Colonic mucosa (tissue), 4 donors: ENCODE data around the gene MAP1LC3B2. TPM values are rescaled to one million over a fixed set of nuclear protein-coding genes. Genes with fewer than 3 reads are reported as not detected.

Experiments used
- DNase-seq: peaks from one replicate; pipeline ENCODE4 v3.0.0-alpha.2; 2020
- H3K27ac ChIP-seq: fragments of 200-600 bp; one replicate; pipeline ENCODE4 v1.8.0; 2021
- H3K27me3 ChIP-seq: fragments of 200-600 bp; one replicate; pipeline ENCODE4 v1.8.0; 2021
- H3K36me3 ChIP-seq: fragments of 200-600 bp; one replicate; pipeline ENCODE4 v1.8.0; 2021
- H3K4me1 ChIP-seq: fragments of 200-600 bp; one replicate; pipeline ENCODE4 v1.8.0; 2021; ENCODE audit warnings: mild to moderate bottlenecking
- H3K4me3 ChIP-seq: fragments of 200-600 bp; one replicate; pipeline ENCODE4 v1.8.0; 2021
- H3K9ac ChIP-seq, 2 donors: one replicate each; pipeline ENCODE4 v1.7.0; 2013; ENCODE audit warnings: control low read depth in 2 of 2, low read depth in 2 of 2, low read length in 2 of 2
- H3K9me3 ChIP-seq: fragments of 200-600 bp; one replicate; pipeline ENCODE4 v1.8.0; 2021
- intact Hi-C: fragments of 100-400 bp; cut with DNase I; formaldehyde crosslinking; loops from one replicate; pipeline ENCODE4 v1.14.1; 2022
- total RNA-seq, 2 donors: library from RNA; stranded (reverse); fragmentation: NEBNext Ultra II Directional in 1 of 2; extraction: Animal tissue kit (Norgen Biotek cat#: 25700) in 1 of 2; gene quantifications; one replicate each; pipeline ENCODE4 v1.2.1, GENCODE V29; 2021
- TF ChIP-seq, protein P1 (sequence below): fragments of 200-600 bp; IDR thresholded peaks from one replicate; pipeline ENCODE4 v1.8.0; 2022; ENCODE audit warnings: antibody characterized with exemption, mild to moderate bottlenecking
- donor health status: healthy.
- donor health status: DM: no; HTN: no; CAD: no.
- donor health status: DM: no; HTN: no; CAD: no.

Gene MAP1LC3B2
- total RNA-seq, 2 donors from 2014 or later: 0.93 to 1.2 TPM

- no peaks in the 10 kb centered on the region for H3K27me3 ChIP-seq
- intact Hi-C loops: no loop called here
- H3K27ac ChIP-seq: no peak overlapping the region
- no peak overlapping the region for H3K9ac ChIP-seq
- no peaks in the 10 kb centered on the region for H3K36me3 ChIP-seq
- no peak for DNase-seq
- H3K9me3 ChIP-seq: no peaks in the 10 kb centered on the region
- no peaks in the 10 kb centered on the region for H3K4me1 ChIP-seq
- no peak overlapping the region for H3K4me3 ChIP-seq
- TF ChIP-seq, protein P1, sequence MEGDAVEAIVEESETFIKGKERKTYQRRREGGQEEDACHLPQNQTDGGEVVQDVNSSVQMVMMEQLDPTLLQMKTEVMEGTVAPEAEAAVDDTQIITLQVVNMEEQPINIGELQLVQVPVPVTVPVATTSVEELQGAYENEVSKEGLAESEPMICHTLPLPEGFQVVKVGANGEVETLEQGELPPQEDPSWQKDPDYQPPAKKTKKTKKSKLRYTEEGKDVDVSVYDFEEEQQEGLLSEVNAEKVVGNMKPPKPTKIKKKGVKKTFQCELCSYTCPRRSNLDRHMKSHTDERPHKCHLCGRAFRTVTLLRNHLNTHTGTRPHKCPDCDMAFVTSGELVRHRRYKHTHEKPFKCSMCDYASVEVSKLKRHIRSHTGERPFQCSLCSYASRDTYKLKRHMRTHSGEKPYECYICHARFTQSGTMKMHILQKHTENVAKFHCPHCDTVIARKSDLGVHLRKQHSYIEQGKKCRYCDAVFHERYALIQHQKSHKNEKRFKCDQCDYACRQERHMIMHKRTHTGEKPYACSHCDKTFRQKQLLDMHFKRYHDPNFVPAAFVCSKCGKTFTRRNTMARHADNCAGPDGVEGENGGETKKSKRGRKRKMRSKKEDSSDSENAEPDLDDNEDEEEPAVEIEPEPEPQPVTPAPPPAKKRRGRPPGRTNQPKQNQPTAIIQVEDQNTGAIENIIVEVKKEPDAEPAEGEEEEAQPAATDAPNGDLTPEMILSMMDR: no peak
These were observed 55.2 kb downstream of the MAP1LC3B2 start for GRCh38 chr12:116614194-116614915.

DNA sequence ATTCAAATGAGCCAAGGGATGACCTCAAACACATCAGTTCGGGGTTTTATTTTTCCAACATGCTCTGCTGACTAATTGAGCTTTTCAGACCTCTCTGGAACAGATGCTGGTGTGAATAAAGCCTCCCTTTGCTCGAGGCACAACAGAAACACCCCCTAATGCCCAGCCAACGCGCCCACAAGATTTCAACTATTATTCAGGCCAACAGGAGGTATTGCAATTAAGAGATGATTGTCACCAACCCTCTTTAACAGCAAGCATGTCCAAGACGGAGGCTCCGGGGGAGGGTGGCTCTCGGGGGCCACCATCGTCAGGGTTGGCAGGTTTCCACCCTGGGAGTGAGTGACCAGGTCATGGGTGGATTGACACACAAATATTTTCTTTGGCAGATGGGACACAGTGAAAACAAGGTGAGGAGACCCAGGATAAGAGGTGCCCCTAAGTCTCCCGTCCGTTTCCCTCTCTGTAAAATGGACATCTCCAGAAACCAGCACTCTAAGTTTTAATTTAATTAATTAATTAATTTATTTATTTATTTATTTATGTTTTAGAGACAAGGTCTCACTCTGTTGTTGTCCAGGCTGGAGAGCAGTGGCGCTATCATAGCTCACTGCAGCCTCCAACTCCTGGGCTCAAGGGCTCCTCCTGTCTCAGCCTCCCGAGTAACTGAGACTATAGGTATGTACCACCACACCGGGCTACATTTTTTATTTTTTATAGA, 56.1 kb downstream of the MAP1LC3B2 start:
- Histone ChIP-seq H3K9me3 (no peaks in the 10 kb centered on the region), H3K27ac (no peak overlapping the region), H3K9ac (no peak overlapping the region), H3K27me3 (no peaks in the 10 kb centered on the region), H3K36me3 (no peaks in the 10 kb centered on the region), H3K4me1 (no peaks in the 10 kb centered on the region), H3K4me3 (no peak overlapping the region)
- intact Hi-C loops: no loop called here
- TF ChIP-seq, protein P1: no peak
- DNase-seq: no peak

DNA sequence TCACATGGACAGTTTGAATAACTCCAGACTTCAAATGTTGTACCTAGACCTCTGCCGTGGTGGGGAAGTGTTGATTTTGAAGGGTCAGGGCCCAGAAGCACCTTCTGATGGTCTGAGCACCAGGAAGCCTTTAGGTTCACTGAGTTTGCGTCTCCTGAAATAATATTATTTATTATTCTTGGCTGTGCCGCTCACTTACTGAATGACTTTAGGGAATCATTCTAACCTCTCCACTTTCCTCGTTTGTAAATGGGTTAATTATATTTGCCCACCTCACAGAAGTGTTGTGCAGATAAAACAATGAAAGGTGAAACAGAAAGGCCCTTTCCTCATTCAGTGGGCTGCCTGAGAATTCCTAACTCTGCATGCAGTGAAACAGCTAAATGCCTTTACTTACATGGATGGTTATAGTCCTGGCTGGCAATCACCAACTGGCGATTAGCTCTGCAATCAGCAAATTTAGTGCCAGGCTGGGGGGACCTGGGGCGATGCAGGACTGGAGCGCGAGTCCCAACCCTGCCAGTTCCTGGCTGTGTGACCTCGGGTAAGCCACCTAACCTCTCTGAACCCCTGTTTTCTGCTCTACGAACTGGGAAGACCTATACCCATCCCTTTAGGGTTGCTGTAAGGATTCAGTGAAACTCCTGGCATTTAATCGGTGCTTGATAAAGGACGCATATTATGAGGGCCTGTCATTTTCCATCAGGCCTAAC, 57.5 kb downstream of the MAP1LC3B2 start:
- intact Hi-C loops: no loop called here
- Histone ChIP-seq H3K27ac (no peak overlapping the region), H3K4me1 (no peaks in the 10 kb centered on the region), H3K36me3 (no peaks in the 10 kb centered on the region), H3K9me3 (no peaks in the 10 kb centered on the region), H3K27me3 (no peaks in the 10 kb centered on the region), H3K4me3 (no peak overlapping the region), H3K9ac (no peak overlapping the region)
- no peak for DNase-seq
- TF ChIP-seq, protein P1: no peak

DNA sequence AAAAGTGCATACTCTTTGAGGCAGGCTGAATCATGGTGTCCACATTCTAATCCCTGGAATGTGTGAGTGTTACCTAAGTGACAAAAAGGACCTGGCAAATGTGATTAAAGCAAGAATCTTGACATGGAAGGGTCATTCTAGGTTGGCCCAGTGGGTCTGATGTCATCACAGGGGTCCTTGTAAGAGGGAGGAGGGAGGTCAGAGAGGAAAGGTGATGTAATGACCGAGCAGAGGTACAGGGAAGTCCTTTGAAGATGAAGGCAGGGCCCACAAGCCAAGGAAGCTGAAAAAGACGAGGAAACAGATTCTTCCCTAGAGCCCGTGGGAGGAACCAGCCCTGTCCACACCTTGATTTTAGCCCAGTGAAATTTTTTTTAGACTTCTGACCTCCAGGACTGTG, 60.1 kb downstream of the MAP1LC3B2 start:
- H3K27ac ChIP-seq: no peak overlapping the region
- intact Hi-C loops: no loop called here
- H3K4me3 ChIP-seq: no peak overlapping the region
- no peaks in the 10 kb centered on the region for H3K36me3 ChIP-seq
- H3K4me1 ChIP-seq: no peaks in the 10 kb centered on the region
- H3K9ac ChIP-seq: no peak overlapping the region
- TF ChIP-seq, protein P1: no peak
- H3K9me3 ChIP-seq: no peaks in the 10 kb centered on the region
- DNase-seq: no peak
- no peaks in the 10 kb centered on the region for H3K27me3 ChIP-seq

GRCh38 chr12:116620124-116620491, 60.9 kb downstream of the MAP1LC3B2 start:
- Histone ChIP-seq H3K27me3 (no peaks in the 10 kb centered on the region), H3K36me3 (no peaks in the 10 kb centered on the region), H3K9ac (no peak overlapping the region), H3K27ac (no peak overlapping the region), H3K4me3 (no peak overlapping the region), H3K4me1 (no peaks in the 10 kb centered on the region), H3K9me3 (no peaks in the 10 kb centered on the region)
- no peak for DNase-seq
- intact Hi-C loops: no loop called here
- TF ChIP-seq, protein P1: no peak
